H1 (cell line): Measurements from ENCODE around the gene REPS2. TPM values are rescaled to one million over a fixed set of nuclear protein-coding genes. Genes with fewer than 3 reads are reported as not detected.

ENCODE experiments used
- CTCF ChIA-PET: fragments of 300-600 bp; sonication (Branson Sonifier 250); formaldehyde crosslinking; loops from one replicate; lab custom pipeline; 2021; ENCODE audit not compliant: partially characterized antibody; lab: Charles Lee
- POLR2A ChIA-PET: fragments of 300-600 bp; sonication (Branson Sonifier 250); formaldehyde crosslinking; loops from one replicate; lab custom pipeline; 2021; ENCODE audit warnings: inconsistent platforms; ENCODE audit not compliant: partially characterized antibody; lab: Charles Lee
- DNase-seq, 2 experiments: peaks; one replicate each; pipeline versions ENCODE4 v3.0.0 to v3.0.0-alpha.2; 2010 to 2022; ENCODE audit warnings: low spot score in 2 of 2, low read depth in 1 of 2, mixed read lengths in 1 of 2
- FAIRE-seq: peaks from 2 replicates; lab custom pipeline; 2011; peaks lifted over from hg19 to GRCh38; lab: Jason Lieb, UNC
- H2AFZ ChIP-seq: 2 replicates; pipeline ENCODE4 v1.8.1; 2012; ENCODE audit warnings: low read length, inconsistent platforms
- H2AK5ac ChIP-seq: 2 replicates; pipeline ENCODE4 v1.6.1; 2013; ENCODE audit warnings: low read depth, low read length
- H2BK120ac ChIP-seq: replicated peaks from 2 replicates; pipeline ENCODE3; 2013; ENCODE audit warnings: low read depth, low read length, inconsistent platforms
- H2BK12ac ChIP-seq: 2 replicates; pipeline ENCODE4 v1.6.1; 2013; ENCODE audit warnings: low read depth, low read length
- H2BK15ac ChIP-seq: 2 replicates; pipeline ENCODE4 v1.6.1; 2013; ENCODE audit warnings: low read length
- H2BK20ac ChIP-seq: 2 replicates; pipeline ENCODE4 v1.6.1; 2013; ENCODE audit warnings: low read length
- H2BK5ac ChIP-seq: 2 replicates; pipeline ENCODE4 v1.6.1; 2013; ENCODE audit warnings: low read depth, low read length
- H3K14ac ChIP-seq: 2 replicates; pipeline ENCODE4 v1.6.1; 2013; ENCODE audit warnings: inconsistent platforms; ENCODE audit not compliant: insufficient read length
- H3K18ac ChIP-seq: 2 replicates; pipeline ENCODE4 v1.6.1; 2013; ENCODE audit warnings: low read length; ENCODE audit errors: extremely low read depth
- H3K23ac ChIP-seq: 2 replicates; pipeline ENCODE4 v1.6.1; 2013; ENCODE audit warnings: inconsistent platforms; ENCODE audit not compliant: insufficient read length
- H3K23me2 ChIP-seq: 2 replicates; pipeline ENCODE4 v1.6.1; 2013; ENCODE audit warnings: low read depth, low read length
- H3K27ac ChIP-seq: 2 replicates; pipeline ENCODE4 v1.6.1; 2011; ENCODE audit warnings: low read depth, low read length, inconsistent platforms
- H3K27me3 ChIP-seq, 4 experiments: replicated peaks in 1 of 4; 1 replicate in 1 of 4; 2 replicates in 3 of 4; pipeline versions ENCODE4 v1.6.1 to v1.8.1; 2011 to 2013; ENCODE audit warnings: low read length in 3 of 4, mild to moderate bottlenecking in 3 of 4, inconsistent platforms in 2 of 4, mixed read lengths in 2 of 4, moderate library complexity in 1 of 4; ENCODE audit not compliant: control insufficient read depth in 3 of 4, insufficient read depth in 3 of 4; ENCODE audit errors: extremely low read depth in 1 of 4
- H3K36me3 ChIP-seq, 4 experiments: 2 replicates each; pipeline versions ENCODE4 v1.6.1 to v1.8.1; 2011 to 2013; ENCODE audit warnings: mild to moderate bottlenecking in 4 of 4, low read length in 3 of 4, moderate library complexity in 2 of 4, control low read depth in 1 of 4, inconsistent platforms in 1 of 4; ENCODE audit not compliant: insufficient read depth in 4 of 4, control insufficient read depth in 2 of 4
- H3K4ac ChIP-seq: replicated peaks from 2 replicates; pipeline ENCODE3; 2013; ENCODE audit warnings: low read length, low read depth, mixed read lengths, inconsistent platforms; ENCODE audit not compliant: insufficient read length
- H3K4me1 ChIP-seq, 4 experiments: replicated peaks in 1 of 4; 1 replicate in 1 of 4; 2 replicates in 3 of 4; pipeline versions ENCODE4 v1.6.1 to v1.8.1; 2011 to 2013; ENCODE audit warnings: low read length in 3 of 4, inconsistent platforms in 2 of 4, mixed read lengths in 1 of 4; ENCODE audit not compliant: insufficient read depth in 4 of 4, control insufficient read depth in 3 of 4
- H3K4me2 ChIP-seq, 2 experiments: 2 replicates each; pipeline versions ENCODE4 v1.6.1 to v1.8.1; 2011 to 2013; ENCODE audit warnings: low read depth in 2 of 2, low read length in 2 of 2, control low read depth in 1 of 2, inconsistent platforms in 1 of 2, mild to moderate bottlenecking in 1 of 2; ENCODE audit not compliant: insufficient read depth in 1 of 2
- H3K4me3 ChIP-seq, 4 experiments: fragments of 200-600, 300-600 bp in 1 of 4; sonication (generic), shearing (Covaris generic), sonication (Bioruptor Twin) in 1 of 4; 2 replicates each; pipeline versions ENCODE4 v1.5.1 to v1.8.1; 2011 to 2016; ENCODE audit warnings: low read length in 4 of 4, low read depth in 3 of 4, control low read depth in 2 of 4, inconsistent platforms in 2 of 4, mild to moderate bottlenecking in 2 of 4, mixed read lengths in 1 of 4, moderate library complexity in 1 of 4; ENCODE audit not compliant: insufficient read depth in 2 of 4; ENCODE audit errors: extremely low read depth in 1 of 4
- H3K56ac ChIP-seq: replicated peaks from 2 replicates; pipeline ENCODE3; 2013; ENCODE audit warnings: low read depth, mild to moderate bottlenecking, mixed read lengths, low read length, inconsistent platforms; ENCODE audit not compliant: insufficient read length
- H3K79me1 ChIP-seq: 2 replicates; pipeline ENCODE4 v1.6.1; 2013; ENCODE audit warnings: low read depth, low read length, control low read depth
- H3K79me2 ChIP-seq, 2 experiments: 2 replicates each; pipeline versions ENCODE4 v1.6.1 to v1.8.1; 2012 to 2013; ENCODE audit warnings: low read length in 2 of 2, mild to moderate bottlenecking in 2 of 2, inconsistent platforms in 1 of 2; ENCODE audit not compliant: insufficient read depth in 2 of 2, control insufficient read depth in 1 of 2
- H3K9ac ChIP-seq, 4 experiments: replicated peaks in 1 of 4; 1 replicate in 1 of 4; 2 replicates in 3 of 4; pipeline versions ENCODE4 v1.6.1 to v1.8.1; 2011 to 2013; ENCODE audit warnings: low read depth in 3 of 4, low read length in 3 of 4, control low read depth in 2 of 4, mild to moderate bottlenecking in 2 of 4, moderate library complexity in 2 of 4, inconsistent platforms in 1 of 4; ENCODE audit errors: extremely low read depth in 1 of 4
- H3K9me3 ChIP-seq, 2 experiments: 2 replicates each; pipeline versions ENCODE4 v1.6.1 to v1.8.1; 2012 to 2013; ENCODE audit warnings: mild to moderate bottlenecking in 2 of 2, moderate library complexity in 2 of 2, control low read depth in 1 of 2, inconsistent platforms in 1 of 2, low read depth in 1 of 2, low read length in 1 of 2, mixed read lengths in 1 of 2; ENCODE audit not compliant: insufficient read depth in 2 of 2
- H4K20me1 ChIP-seq, 2 experiments: replicated peaks in 1 of 2; 2 replicates each; pipeline versions ENCODE3 to v1.8.1; 2011 to 2013; ENCODE audit warnings: inconsistent platforms in 2 of 2, low read length in 2 of 2, mild to moderate bottlenecking in 1 of 2; ENCODE audit not compliant: insufficient read depth in 2 of 2, control insufficient read depth in 1 of 2
- H4K5ac ChIP-seq: 2 replicates; pipeline ENCODE4 v1.6.1; 2013; ENCODE audit warnings: low read length, low read depth, mixed read lengths, inconsistent platforms; ENCODE audit not compliant: insufficient read length
- H4K8ac ChIP-seq: 2 replicates; pipeline ENCODE4 v1.8.0; 2013; ENCODE audit warnings: mild to moderate bottlenecking, moderate library complexity, low read length, inconsistent platforms; ENCODE audit not compliant: insufficient read depth; ENCODE audit errors: extremely low read depth
- H4K91ac ChIP-seq: replicated peaks from 2 replicates; pipeline ENCODE3; 2013; ENCODE audit warnings: low read length, mixed read lengths, inconsistent platforms; ENCODE audit not compliant: insufficient read length
- GTF2F1 ChIP-seq: IDR thresholded peaks from 2 replicates; pipeline ENCODE4 v1.6.1; 2012; ENCODE audit warnings: low read depth, low read length, improper control_type of control experiment, borderline replicate concordance
- WGBS, 2 experiments: shearing (Covaris generic) in 1 of 2; methylation state at CpG; one replicate each; pipeline versions ENCODE4 v1.1.6 to v1.1.7; 2013 to 2015; ENCODE audit warnings: low lambda C conversion rate in 2 of 2, mixed read lengths in 2 of 2, inconsistent platforms in 1 of 2, low coverage in 1 of 2, missing lambda C conversion rate in 1 of 2; ENCODE audit not compliant: insufficient replicate concordance in 2 of 2, insufficient coverage in 1 of 2, insufficient read length in 1 of 2; ENCODE audit errors: extremely low coverage in 1 of 2, missing lambda C conversion rate in 1 of 2; 5-methylcytosine and 5-hydroxymethylcytosine counted together
- polyA plus RNA-seq, 7 experiments: library from polyadenylated mRNA; depleted of rRNA in 3 of 7; stranded (reverse) in 5 of 7; unstranded in 2 of 7; fragments of >200 nt in 5 of 7; fragments of 200-250 nt in 2 of 7; gene quantifications; 1 replicate in 5 of 7; 2 replicates in 1 of 7; 4 replicates in 1 of 7; pipeline versions ENCODE4 v1.2.1 to v1.2.3, GENCODE V29; 2011 to 2013; ENCODE audit warnings: missing spikeins in 2 of 7, mixed read lengths in 2 of 7
- total RNA-seq: library from RNA; stranded (reverse); fragmentation: NEBNext Ultra II Directional; extraction: Animal tissue kit (Norgen Biotek cat#: 25700); gene quantifications from 2 replicates; pipeline ENCODE4 v1.2.1, GENCODE V29; 2021

The REPS2 gene
- total and polyA plus RNA-seq, 2 of the 8 experiments (the other 6 are each of a cell fraction or from before 2014, with no cell fraction given), result 0.79 to 4.3 TPM

DNA sequence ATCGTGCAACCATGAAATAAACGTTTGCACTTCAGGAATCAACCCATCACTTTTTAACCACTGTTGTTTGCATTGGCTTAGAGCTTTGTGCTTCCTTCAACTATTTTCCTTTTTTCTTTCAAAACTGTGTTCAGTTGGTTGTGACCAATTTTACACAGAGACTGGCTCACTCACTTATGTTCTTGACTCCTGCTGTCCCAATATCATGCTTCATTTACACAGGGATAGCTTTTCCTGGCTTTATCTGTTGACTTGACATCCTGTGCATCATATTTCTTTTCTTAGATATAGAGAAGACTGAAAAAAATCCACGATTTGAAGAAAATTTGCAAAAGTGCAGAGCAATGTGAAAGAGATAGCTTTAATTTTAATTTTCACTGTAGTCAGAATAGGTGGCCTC lies 38.8 kb downstream of the REPS2 start:
- ChIA-PET CTCF (interaction anchor here (1.3 to 2.6 kb wide), 2 partner anchors 9 to 61 kb away, joined by 3 to 15 read pairs; no protein-coding TSS in a partner anchor), POLR2A (no interaction called here)
- no peak overlapping the region for H4K5ac ChIP-seq
- no peak overlapping the region for H2BK120ac ChIP-seq
- no peak overlapping the region for H3K9ac ChIP-seq
- no peak for TF ChIP-seq GTF2F1
- FAIRE-seq, result no peak
- H3K4me1 ChIP-seq, result no peaks in the 10 kb centered on the region
- no peaks in the 10 kb centered on the region for H3K79me1 ChIP-seq
- H2BK12ac ChIP-seq, result no peak overlapping the region
- no peak overlapping the region for H3K14ac ChIP-seq
- no peak overlapping the region for H2BK15ac ChIP-seq
- no peak overlapping the region for H3K18ac ChIP-seq
- no peak overlapping the region for H3K23ac ChIP-seq
- H3K56ac ChIP-seq, result no peak overlapping the region
- WGBS, 2 experiments, result 87% methylated on average over 3 of the region's 3 CpGs; no CpG with 5 or more reads in 1 of the 2 experiments
- no peak overlapping the region for H3K4me2 ChIP-seq
- H4K91ac ChIP-seq, result no peak overlapping the region
- no peaks in the 10 kb centered on the region for H3K79me2 ChIP-seq
- H3K4ac ChIP-seq, result no peak overlapping the region
- no peaks in the 10 kb centered on the region for H3K9me3 ChIP-seq
- no peak overlapping the region for H2AFZ ChIP-seq
- H3K27me3 ChIP-seq, result no peaks in the 10 kb centered on the region
- no peak overlapping the region for H2BK5ac ChIP-seq
- no peaks in the 10 kb centered on the region for H3K36me3 ChIP-seq
- DNase-seq, result no peak
- H3K4me3 ChIP-seq, result no peak overlapping the region
- no peak overlapping the region for H2BK20ac ChIP-seq
- no peaks in the 10 kb centered on the region for H3K23me2 ChIP-seq
- no peak overlapping the region for H3K27ac ChIP-seq
- no peak overlapping the region for H2AK5ac ChIP-seq
- H4K8ac ChIP-seq, result no peak overlapping the region
- no peaks in the 10 kb centered on the region for H4K20me1 ChIP-seq
